Measurements from ENCODE around the gene USP20. TPM values are rescaled to one million over a fixed set of nuclear protein-coding genes. Genes with fewer than 3 reads are reported as not detected.

The USP20 gene
- total RNA-seq, 1 donor: 10.5 TPM

GRCh38 chr9:129823935-129824601 is 11.2 kb upstream of the USP20 start, which contains the start of gene TOR1A:
TOR1A (minus strand) TSS chr9:129824136; CDS start chr9:129824085, 51 bp downstream.
- peak within 1 kb of the TSS; percentile 82 for H2AFZ ChIP-seq (ENCODE audit: low read length)

GRCh38 chr9:129826344-129826743 is 8.9 kb upstream of the USP20 start:
- H3K27me3 ChIP-seq (ENCODE audit: insufficient read depth, low read length): no peaks in the 10 kb centered on the region
- H3K36me3 ChIP-seq (ENCODE audit: insufficient read depth, low read length): peaks cover 53% of the 10 kb centered on the region
- H3K4me2 ChIP-seq (ENCODE audit: insufficient read depth, low read length): no peak overlapping the region
- H3K9me3 ChIP-seq (ENCODE audit: low read depth, low read length): no peaks in the 10 kb centered on the region
- no peak overlapping the region for H3K4me3 ChIP-seq (ENCODE audit: insufficient read depth, low read length)
- H3K79me2 ChIP-seq (ENCODE audit: insufficient read depth, low read length): peaks cover 22% of the 10 kb centered on the region
- H3K27ac ChIP-seq (ENCODE audit: low read depth, low read length): no peak overlapping the region
- no peak for DNase-seq (ENCODE audit: insufficient read length, low spot score, missing footprints)
- H2AFZ ChIP-seq (ENCODE audit: low read length): no peak overlapping the region
- peaks cover 7% of the 10 kb centered on the region for H3K4me1 ChIP-seq (ENCODE audit: insufficient read depth, low read length)
- H4K20me1 ChIP-seq (ENCODE audit: insufficient read depth, low read length): peaks cover 6% of the 10 kb centered on the region
- TF ChIP-seq, protein P1, sequence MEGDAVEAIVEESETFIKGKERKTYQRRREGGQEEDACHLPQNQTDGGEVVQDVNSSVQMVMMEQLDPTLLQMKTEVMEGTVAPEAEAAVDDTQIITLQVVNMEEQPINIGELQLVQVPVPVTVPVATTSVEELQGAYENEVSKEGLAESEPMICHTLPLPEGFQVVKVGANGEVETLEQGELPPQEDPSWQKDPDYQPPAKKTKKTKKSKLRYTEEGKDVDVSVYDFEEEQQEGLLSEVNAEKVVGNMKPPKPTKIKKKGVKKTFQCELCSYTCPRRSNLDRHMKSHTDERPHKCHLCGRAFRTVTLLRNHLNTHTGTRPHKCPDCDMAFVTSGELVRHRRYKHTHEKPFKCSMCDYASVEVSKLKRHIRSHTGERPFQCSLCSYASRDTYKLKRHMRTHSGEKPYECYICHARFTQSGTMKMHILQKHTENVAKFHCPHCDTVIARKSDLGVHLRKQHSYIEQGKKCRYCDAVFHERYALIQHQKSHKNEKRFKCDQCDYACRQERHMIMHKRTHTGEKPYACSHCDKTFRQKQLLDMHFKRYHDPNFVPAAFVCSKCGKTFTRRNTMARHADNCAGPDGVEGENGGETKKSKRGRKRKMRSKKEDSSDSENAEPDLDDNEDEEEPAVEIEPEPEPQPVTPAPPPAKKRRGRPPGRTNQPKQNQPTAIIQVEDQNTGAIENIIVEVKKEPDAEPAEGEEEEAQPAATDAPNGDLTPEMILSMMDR (IDR thresholded peaks at IDR 0.05; ENCODE audit: extremely low read depth, low read depth, low read length): no peak

More at GRCh38 chr9:129823935-129824601, 11.2 kb upstream of the USP20 start, which contains the start of gene TOR1A:
- Histone ChIP-seq H3K4me3 (ENCODE audit: insufficient read depth, low read length) (peak within 1 kb of the TSS; percentile 90), H3K79me2 (ENCODE audit: insufficient read depth, low read length) (peaks cover 31% of the 10 kb centered on the region), H3K36me3 (ENCODE audit: insufficient read depth, low read length) (peaks cover 47% of the 10 kb centered on the region), H3K27me3 (ENCODE audit: insufficient read depth, low read length) (no peaks in the 10 kb centered on the region), H3K27ac (ENCODE audit: low read depth, low read length) (peak within 1 kb of the TSS; percentile 53), H3K4me2 (ENCODE audit: insufficient read depth, low read length) (peak within 1 kb of the TSS; percentile 86), H3K4me1 (ENCODE audit: insufficient read depth, low read length) (peaks cover 7% of the 10 kb centered on the region), H3K9me3 (ENCODE audit: low read depth, low read length) (no peaks in the 10 kb centered on the region), H4K20me1 (ENCODE audit: insufficient read depth, low read length) (peaks cover 8% of the 10 kb centered on the region)
- DNase-seq (ENCODE audit: insufficient read length, low spot score, missing footprints): peak; percentile 99
- TF ChIP-seq, protein P1 (IDR thresholded peaks at IDR 0.05; ENCODE audit: extremely low read depth, low read depth, low read length): no peak

DNA sequence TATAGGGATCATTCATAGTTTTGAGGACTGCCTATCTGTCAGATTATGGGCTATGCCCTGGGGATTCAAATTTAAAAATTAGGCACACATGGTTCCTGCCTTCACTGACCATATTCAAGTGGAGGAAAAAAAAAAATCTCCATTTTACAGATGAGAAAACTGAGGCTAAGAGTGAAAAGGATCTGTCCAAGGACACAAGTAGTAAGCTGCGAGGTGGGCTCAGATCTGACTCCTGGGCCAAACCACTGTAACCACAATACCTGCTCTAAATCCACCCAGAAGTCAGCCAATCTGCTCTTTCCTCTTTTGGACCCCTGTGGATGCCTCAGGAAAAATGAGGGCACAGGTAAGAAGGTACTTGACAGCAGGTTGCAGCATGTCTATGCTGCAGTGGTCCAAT is 8.5 kb upstream of the USP20 start:
- Histone ChIP-seq H3K27ac (ENCODE audit: low read depth, low read length) (no peak overlapping the region), H3K4me2 (ENCODE audit: insufficient read depth, low read length) (no peak overlapping the region), H2AFZ (ENCODE audit: low read length) (no peak overlapping the region), H3K9me3 (ENCODE audit: low read depth, low read length) (no peaks in the 10 kb centered on the region), H4K20me1 (ENCODE audit: insufficient read depth, low read length) (peaks cover 5% of the 10 kb centered on the region), H3K4me1 (ENCODE audit: insufficient read depth, low read length) (peaks cover 7% of the 10 kb centered on the region), H3K79me2 (ENCODE audit: insufficient read depth, low read length) (peaks cover 18% of the 10 kb centered on the region), H3K36me3 (ENCODE audit: insufficient read depth, low read length) (peaks cover 53% of the 10 kb centered on the region), H3K4me3 (ENCODE audit: insufficient read depth, low read length) (no peak overlapping the region), H3K27me3 (ENCODE audit: insufficient read depth, low read length) (no peaks in the 10 kb centered on the region)
- no peak for DNase-seq (ENCODE audit: insufficient read length, low spot score, missing footprints)
- TF ChIP-seq, protein P1 (IDR thresholded peaks at IDR 0.05; ENCODE audit: extremely low read depth, low read depth, low read length): no peak

- Histone ChIP-seq H3K9me3 (ENCODE audit: low read depth, low read length) (no peaks in the 10 kb centered on the region), H3K4me3 (ENCODE audit: insufficient read depth, low read length) (no peak overlapping the region), H3K27ac (ENCODE audit: low read depth, low read length) (no peak overlapping the region), H3K27me3 (ENCODE audit: insufficient read depth, low read length) (no peaks in the 10 kb centered on the region), H3K36me3 (ENCODE audit: insufficient read depth, low read length) (peaks cover 52% of the 10 kb centered on the region), H3K4me1 (ENCODE audit: insufficient read depth, low read length) (peaks cover 2% of the 10 kb centered on the region), H3K79me2 (ENCODE audit: insufficient read depth, low read length) (peaks cover 6% of the 10 kb centered on the region), H2AFZ (ENCODE audit: low read length) (no peak overlapping the region), H3K4me2 (ENCODE audit: insufficient read depth, low read length) (no peak overlapping the region), H4K20me1 (ENCODE audit: insufficient read depth, low read length) (no peaks in the 10 kb centered on the region)
- no peak for DNase-seq (ENCODE audit: insufficient read length, low spot score, missing footprints)
- TF ChIP-seq, protein P1 (IDR thresholded peaks at IDR 0.05; ENCODE audit: extremely low read depth, low read depth, low read length): no peak
Measured at GRCh38 chr9:129828051-129828450, 7.2 kb upstream of the USP20 start.
